Adrenal gland (tissue), 5 donors: ENCODE data around the gene SURF4.

Source experiments
- POLR2A ChIP-seq, 2 donors: fragments of 450-650 bp; IDR thresholded peaks; one replicate each; pipeline ENCODE4 v1.6.1; 2017; ENCODE audit warnings: antibody characterized with exemption in 2 of 2, mild to moderate bottlenecking in 2 of 2, moderate library complexity in 1 of 2
- TF ChIP-seq, protein P1 (sequence below), 6 experiments: fragments of 450-650 bp in 4 of 6; fragments of 200-600 bp in 2 of 6; sonication (generic) in 1 of 6; IDR thresholded peaks; 1 replicate in 5 of 6; 2 replicates in 1 of 6; pipeline versions ENCODE4 v1.5.1 to v1.8.0; 2016 to 2021; ENCODE audit warnings: antibody characterized with exemption in 6 of 6, mild to moderate bottlenecking in 2 of 6, moderate library complexity in 1 of 6
- donor health status: DM: no; HTN: no; CAD: no.

DNA sequence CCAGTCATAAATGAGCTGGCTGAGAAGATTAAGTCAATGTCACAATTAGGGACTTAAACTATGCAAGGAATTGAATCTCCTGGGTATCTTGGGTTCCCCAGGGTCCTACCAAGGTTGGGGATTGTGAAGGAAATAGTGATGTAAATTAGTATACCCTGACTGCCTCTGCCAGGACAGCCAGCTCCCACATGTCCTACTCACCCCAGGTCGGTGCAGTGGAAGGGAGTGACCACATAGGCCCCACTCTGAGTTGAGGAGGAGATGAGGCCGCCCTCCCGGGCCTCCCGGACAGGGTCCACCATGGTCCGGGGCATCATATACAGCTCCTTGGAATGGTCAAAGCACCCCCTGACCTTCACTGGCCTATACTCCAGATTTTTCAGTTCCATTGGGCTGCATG is 22.3 kb downstream of the SURF4 start:
- TF ChIP-seq, protein P1, sequence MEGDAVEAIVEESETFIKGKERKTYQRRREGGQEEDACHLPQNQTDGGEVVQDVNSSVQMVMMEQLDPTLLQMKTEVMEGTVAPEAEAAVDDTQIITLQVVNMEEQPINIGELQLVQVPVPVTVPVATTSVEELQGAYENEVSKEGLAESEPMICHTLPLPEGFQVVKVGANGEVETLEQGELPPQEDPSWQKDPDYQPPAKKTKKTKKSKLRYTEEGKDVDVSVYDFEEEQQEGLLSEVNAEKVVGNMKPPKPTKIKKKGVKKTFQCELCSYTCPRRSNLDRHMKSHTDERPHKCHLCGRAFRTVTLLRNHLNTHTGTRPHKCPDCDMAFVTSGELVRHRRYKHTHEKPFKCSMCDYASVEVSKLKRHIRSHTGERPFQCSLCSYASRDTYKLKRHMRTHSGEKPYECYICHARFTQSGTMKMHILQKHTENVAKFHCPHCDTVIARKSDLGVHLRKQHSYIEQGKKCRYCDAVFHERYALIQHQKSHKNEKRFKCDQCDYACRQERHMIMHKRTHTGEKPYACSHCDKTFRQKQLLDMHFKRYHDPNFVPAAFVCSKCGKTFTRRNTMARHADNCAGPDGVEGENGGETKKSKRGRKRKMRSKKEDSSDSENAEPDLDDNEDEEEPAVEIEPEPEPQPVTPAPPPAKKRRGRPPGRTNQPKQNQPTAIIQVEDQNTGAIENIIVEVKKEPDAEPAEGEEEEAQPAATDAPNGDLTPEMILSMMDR (IDR thresholded peaks at IDR 0.05), result no peak
- TF ChIP-seq POLR2A (IDR thresholded peaks at IDR 0.05), result no peak
